Ramos (cell line): ENCODE measurements around the gene XIRP1.

Experiments used
- in situ Hi-C: fragments of 300-500 bp; cut with MboI; formaldehyde crosslinking; loops from one replicate; pipeline ENCODE4 v1.14.3; 2022; ENCODE audit warnings: low sequenced_read_pairs; ENCODE audit not compliant: unreplicated experiment

Gene XIRP1

GRCh38 chr3:39187372-39188155 lies 4.8 kb downstream of the XIRP1 start:
- in situ Hi-C loops, result loop anchor here (5.0 to 25.0 kb wide), 2 partner anchors 100 to 200 kb away; partner anchors contain the start of gene SLC25A38

- in situ Hi-C loops, result loop anchor here (5.0 to 25.0 kb wide), 2 partner anchors 101 to 201 kb away; partner anchors contain the start of gene SLC25A38
These were observed 5.7 kb downstream of the XIRP1 start for GRCh38 chr3:39186692-39187151.

GRCh38 chr3:39185959-39186691 lies 6.3 kb downstream of the XIRP1 start:
- in situ Hi-C loops, result loop anchor here (5.0 to 25.0 kb wide), 2 partner anchors 101 to 201 kb away; partner anchors contain the start of gene SLC25A38

GRCh38 chr3:39185326-39185958 lies 7.0 kb downstream of the XIRP1 start:
- in situ Hi-C loops, result loop anchor here (5.0 to 25.0 kb wide), 2 partner anchors 102 to 202 kb away; partner anchors contain the start of gene SLC25A38

- in situ Hi-C loops, result loop anchor here (5.0 to 25.0 kb wide), 2 partner anchors 102 to 202 kb away; partner anchors contain the start of gene SLC25A38
These were observed 7.5 kb downstream of the XIRP1 start for GRCh38 chr3:39184968-39185285.

- in situ Hi-C loops, result loop anchor here (25.0 kb wide), 1 partner anchor 203 kb away; the partner anchor contains the start of gene SLC25A38
These were observed 8.1 kb downstream of the XIRP1 start for GRCh38 chr3:39184081-39184967.

- in situ Hi-C loops, result loop anchor here (25.0 kb wide), 1 partner anchor 204 kb away; the partner anchor contains the start of gene SLC25A38
These were observed 8.9 kb downstream of the XIRP1 start for GRCh38 chr3:39183211-39184080.

GRCh38 chr3:39181408-39182335 lies 10.7 kb downstream of the XIRP1 start:
- in situ Hi-C loops, result loop anchor here (25.0 kb wide), 1 partner anchor 206 kb away; the partner anchor contains the start of gene SLC25A38

- in situ Hi-C loops, result loop anchor here (25.0 kb wide), 1 partner anchor 207 kb away; the partner anchor contains the start of gene SLC25A38
These were observed 11.6 kb downstream of the XIRP1 start for GRCh38 chr3:39180546-39181346.

GRCh38 chr3:39180183-39180545 lies 12.2 kb downstream of the XIRP1 start:
- in situ Hi-C loops, result loop anchor here (25.0 kb wide), 1 partner anchor 207 kb away; the partner anchor contains the start of gene SLC25A38

- in situ Hi-C loops, result loop anchor here (5.0 to 25.0 kb wide), 2 partner anchors 81 to 209 kb away; partner anchors contain the start of gene SLC25A38
These were observed 13.8 kb downstream of the XIRP1 start for GRCh38 chr3:39178553-39178952.

GRCh38 chr3:39177708-39178332 lies 14.6 kb downstream of the XIRP1 start:
- in situ Hi-C loops, result loop anchor here (5.0 to 25.0 kb wide), 2 partner anchors 81 to 209 kb away; partner anchors contain the start of gene SLC25A38

GRCh38 chr3:39176025-39176714 lies 16.2 kb downstream of the XIRP1 start:
- in situ Hi-C loops, result loop anchor here (5.0 to 25.0 kb wide), 2 partner anchors 79 to 211 kb away; partner anchors contain the start of gene SLC25A38

- in situ Hi-C loops, result no loop called here
These were observed 18.9 kb downstream of the XIRP1 start for GRCh38 chr3:39173318-39174125.
